Subcutaneous abdominal adipose tissue (tissue), 5 donors: ENCODE measurements around the gene GLIPR2.

Experiments used
- H3K27ac ChIP-seq: one replicate; pipeline ENCODE4 v1.7.0; 2013; ENCODE audit warnings: low read depth, mild to moderate bottlenecking, inconsistent platforms, low read length, moderate library complexity
- H3K27me3 ChIP-seq, 5 donors: one replicate each; pipeline ENCODE4 v1.7.0; 2013; ENCODE audit warnings: low read length in 5 of 5, inconsistent platforms in 1 of 5; ENCODE audit not compliant: control insufficient read depth in 5 of 5, insufficient read depth in 4 of 5
- H3K36me3 ChIP-seq, 5 donors: one replicate each; pipeline ENCODE4 v1.7.0; 2013; ENCODE audit warnings: low read length in 5 of 5; ENCODE audit not compliant: control insufficient read depth in 5 of 5, insufficient read depth in 5 of 5
- H3K4me1 ChIP-seq, 5 donors: one replicate each; pipeline ENCODE4 v1.7.0; 2013; ENCODE audit warnings: low read length in 5 of 5, mild to moderate bottlenecking in 3 of 5, moderate library complexity in 1 of 5; ENCODE audit not compliant: control insufficient read depth in 5 of 5, insufficient read depth in 5 of 5
- H3K4me3 ChIP-seq, 5 donors: one replicate each; pipeline ENCODE4 v1.7.0; 2013; ENCODE audit warnings: low read length in 5 of 5, low read depth in 1 of 5
- H3K9ac ChIP-seq, 5 donors: one replicate each; pipeline ENCODE4 v1.7.0; 2013; ENCODE audit warnings: low read length in 5 of 5, mild to moderate bottlenecking in 4 of 5, moderate library complexity in 3 of 5
- H3K9me3 ChIP-seq, 5 donors: one replicate each; pipeline ENCODE4 v1.7.0; 2013; ENCODE audit warnings: low read length in 5 of 5; ENCODE audit not compliant: control insufficient read depth in 5 of 5
- donor health status: healthy.
- donor health status: healthy.
- donor health status: healthy.
- donor health status: healthy.
- donor health status: healthy.

GLIPR2 gene

DNA sequence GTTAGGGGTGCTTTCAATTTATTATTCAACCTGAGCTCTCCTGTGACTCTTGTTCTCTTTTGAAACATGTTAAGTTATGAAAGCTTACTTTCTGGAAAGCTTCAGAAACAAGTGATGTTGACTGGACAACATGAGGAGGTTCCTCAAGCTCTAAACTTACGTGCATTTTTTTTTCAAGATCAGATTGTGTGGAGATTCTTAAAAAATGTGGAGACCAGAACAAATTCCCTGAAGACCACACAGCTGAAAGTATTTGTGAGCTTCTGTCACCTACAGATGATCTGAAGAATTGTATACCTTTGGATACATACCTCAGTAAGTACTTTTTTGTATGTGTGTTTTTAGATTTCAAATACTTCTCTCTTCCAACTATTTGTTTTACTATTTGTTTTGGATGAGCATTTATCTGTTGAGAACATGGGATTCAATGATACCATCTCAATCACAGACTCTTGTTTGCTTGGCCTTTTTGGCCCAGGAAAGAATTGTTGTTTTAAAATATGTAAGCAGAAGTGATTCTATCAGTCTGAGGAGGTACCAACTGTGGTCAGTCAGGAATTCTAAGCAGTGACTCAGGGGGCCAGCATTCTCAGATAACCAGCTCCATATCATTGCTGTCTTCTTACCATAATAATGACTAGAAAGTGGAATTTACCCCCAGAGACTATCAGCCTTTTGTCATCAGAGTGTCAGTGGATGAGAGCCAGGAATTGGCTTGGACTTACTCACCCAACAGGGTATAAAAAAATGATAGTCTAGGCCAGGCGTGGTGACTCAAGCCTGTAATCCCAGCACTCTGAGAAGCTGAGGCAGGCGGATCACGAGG is 34.4 kb upstream of the GLIPR2 start:
- H3K4me3 ChIP-seq = no peak overlapping the region
- peaks cover 0 to 5% (median 0%) of the 10 kb centered on the region in 5 donors for H3K4me1 ChIP-seq
- H3K9ac ChIP-seq = no peak overlapping the region
- no peaks in the 10 kb centered on the region for H3K27me3 ChIP-seq
- H3K27ac ChIP-seq = peak overlapping the region; percentile 38
- H3K9me3 ChIP-seq = no peaks in the 10 kb centered on the region
- H3K36me3 ChIP-seq = no peaks in the 10 kb centered on the region

- H3K4me1 ChIP-seq = peaks cover 0 to 5% (median 0%) of the 10 kb centered on the region in 5 donors
- no peak overlapping the region for H3K4me3 ChIP-seq
- H3K9ac ChIP-seq = no peak overlapping the region
- H3K27me3 ChIP-seq = no peaks in the 10 kb centered on the region
- H3K9me3 ChIP-seq = no peaks in the 10 kb centered on the region
- no peak overlapping the region for H3K27ac ChIP-seq
- no peaks in the 10 kb centered on the region for H3K36me3 ChIP-seq
These were observed 33.6 kb upstream of the GLIPR2 start for GRCh38 chr9:36102742-36103495.

GRCh38 chr9:36109071-36109470 is 27.5 kb upstream of the GLIPR2 start:
- Histone ChIP-seq H3K4me3 (no peak overlapping the region), H3K27ac (no peak overlapping the region), H3K36me3 (peaks cover 0 to 19% (median 5%) of the 10 kb centered on the region in 5 donors)

GRCh38 chr9:36110434-36110833 is 26.1 kb upstream of the GLIPR2 start:
- peaks cover 0 to 19% (median 5%) of the 10 kb centered on the region in 5 donors for H3K36me3 ChIP-seq
- H3K27me3 ChIP-seq = no peaks in the 10 kb centered on the region
- no peaks in the 10 kb centered on the region for H3K9me3 ChIP-seq
- no peak overlapping the region for H3K9ac ChIP-seq
- peaks cover 0 to 6% (median 0%) of the 10 kb centered on the region in 5 donors for H3K4me1 ChIP-seq
- H3K27ac ChIP-seq = no peak overlapping the region
- no peak overlapping the region for H3K4me3 ChIP-seq

More at GRCh38 chr9:36109071-36109470, 27.5 kb upstream of the GLIPR2 start:
- peak overlapping the region in 1 of 5 donors; percentile 27 for H3K9ac ChIP-seq
- H3K4me1 ChIP-seq = peaks cover 0 to 6% (median 0%) of the 10 kb centered on the region in 5 donors
- no peaks in the 10 kb centered on the region for H3K9me3 ChIP-seq
- no peaks in the 10 kb centered on the region for H3K27me3 ChIP-seq

GRCh38 chr9:36112516-36112915 is 24.0 kb upstream of the GLIPR2 start:
- H3K4me3 ChIP-seq = no peak overlapping the region
- H3K9ac ChIP-seq = no peak overlapping the region
- no peaks in the 10 kb centered on the region for H3K9me3 ChIP-seq
- H3K4me1 ChIP-seq = peaks cover 0 to 6% (median 0%) of the 10 kb centered on the region in 5 donors
- H3K27ac ChIP-seq = no peak overlapping the region
- peaks cover 3 to 26% (median 10%) of the 10 kb centered on the region in 5 donors for H3K36me3 ChIP-seq
- H3K27me3 ChIP-seq = no peaks in the 10 kb centered on the region

GRCh38 chr9:36113999-36114398 is 22.5 kb upstream of the GLIPR2 start:
- Histone ChIP-seq H3K27ac (no peak overlapping the region), H3K4me3 (no peak overlapping the region), H3K27me3 (no peaks in the 10 kb centered on the region), H3K9ac (no peak overlapping the region), H3K36me3 (peaks cover 5 to 36% (median 13%) of the 10 kb centered on the region in 5 donors), H3K4me1 (peaks cover 0 to 3% (median 0%) of the 10 kb centered on the region in 5 donors), H3K9me3 (no peaks in the 10 kb centered on the region)

GRCh38 chr9:36116593-36116992 is 19.9 kb upstream of the GLIPR2 start:
- Histone ChIP-seq H3K9me3 (no peaks in the 10 kb centered on the region), H3K27me3 (no peaks in the 10 kb centered on the region), H3K9ac (no peak overlapping the region), H3K4me1 (no peaks in the 10 kb centered on the region), H3K27ac (no peak overlapping the region), H3K36me3 (peaks cover 0 to 32% (median 14%) of the 10 kb centered on the region in 5 donors), H3K4me3 (no peak overlapping the region)

DNA sequence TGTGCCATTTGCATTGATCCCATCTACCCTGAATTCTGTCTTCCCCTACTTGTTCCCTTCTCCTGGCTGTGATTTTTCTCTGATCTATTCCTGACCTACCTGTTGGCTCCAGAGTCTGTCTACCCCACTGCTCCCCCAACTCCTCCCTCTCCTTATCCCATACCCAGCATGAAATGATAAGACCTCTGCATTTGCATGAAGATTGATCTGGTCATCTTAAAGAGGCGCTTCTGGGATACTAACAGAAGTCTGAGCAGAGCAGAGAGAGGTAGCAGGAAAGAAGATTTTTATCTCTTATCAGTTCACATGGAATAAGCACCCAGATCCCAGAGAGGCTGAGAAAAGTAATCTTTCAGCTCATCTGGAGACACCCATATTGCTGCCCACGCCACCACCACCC is 18.3 kb upstream of the GLIPR2 start:
- no peaks in the 10 kb centered on the region for H3K4me1 ChIP-seq
- H3K36me3 ChIP-seq = peaks cover 0 to 37% (median 26%) of the 10 kb centered on the region in 5 donors
- no peak overlapping the region for H3K27ac ChIP-seq
- no peak overlapping the region for H3K9ac ChIP-seq
- H3K27me3 ChIP-seq = no peaks in the 10 kb centered on the region
- no peaks in the 10 kb centered on the region for H3K9me3 ChIP-seq
- H3K4me3 ChIP-seq = no peak overlapping the region

- Histone ChIP-seq H3K4me3 (no peak overlapping the region), H3K27me3 (no peaks in the 10 kb centered on the region), H3K9ac (no peak overlapping the region), H3K9me3 (no peaks in the 10 kb centered on the region), H3K27ac (no peak overlapping the region), H3K4me1 (no peaks in the 10 kb centered on the region), H3K36me3 (peaks cover 0 to 37% (median 26%) of the 10 kb centered on the region in 5 donors)
These were observed 17.8 kb upstream of the GLIPR2 start for GRCh38 chr9:36118706-36119105.

DNA sequence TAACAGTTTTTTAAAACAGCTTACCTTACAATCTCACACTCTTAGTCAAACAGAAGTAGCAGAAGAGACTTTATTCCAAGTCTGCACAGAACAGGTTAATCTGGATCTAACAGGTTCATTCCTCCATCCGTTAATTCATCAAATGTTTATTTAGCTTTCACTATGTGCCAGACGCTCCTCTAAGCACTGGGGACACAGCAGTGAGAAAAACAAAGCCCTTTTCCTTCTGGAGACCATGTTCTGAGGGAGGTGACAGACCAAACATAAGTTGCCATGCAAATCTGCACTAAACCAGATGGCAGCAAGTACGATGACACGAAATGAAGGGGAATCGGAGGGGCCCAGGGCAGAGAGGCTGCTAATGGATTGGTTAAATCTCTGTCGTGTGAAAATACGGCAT is 17.1 kb upstream of the GLIPR2 start:
- Histone ChIP-seq H3K4me1 (no peaks in the 10 kb centered on the region), H3K9ac (no peak overlapping the region), H3K36me3 (peaks cover 0 to 37% (median 26%) of the 10 kb centered on the region in 5 donors), H3K9me3 (no peaks in the 10 kb centered on the region), H3K4me3 (no peak overlapping the region), H3K27ac (no peak overlapping the region), H3K27me3 (no peaks in the 10 kb centered on the region)
